ENCODE measurements around the gene NCF4. TPM values are rescaled to one million over a fixed set of nuclear protein-coding genes. Genes with fewer than 3 reads are reported as not detected.

NCF4 gene
- not detected in 2 replicates for total RNA-seq (2021)
- long read RNA-seq: 0 reads

DNA sequence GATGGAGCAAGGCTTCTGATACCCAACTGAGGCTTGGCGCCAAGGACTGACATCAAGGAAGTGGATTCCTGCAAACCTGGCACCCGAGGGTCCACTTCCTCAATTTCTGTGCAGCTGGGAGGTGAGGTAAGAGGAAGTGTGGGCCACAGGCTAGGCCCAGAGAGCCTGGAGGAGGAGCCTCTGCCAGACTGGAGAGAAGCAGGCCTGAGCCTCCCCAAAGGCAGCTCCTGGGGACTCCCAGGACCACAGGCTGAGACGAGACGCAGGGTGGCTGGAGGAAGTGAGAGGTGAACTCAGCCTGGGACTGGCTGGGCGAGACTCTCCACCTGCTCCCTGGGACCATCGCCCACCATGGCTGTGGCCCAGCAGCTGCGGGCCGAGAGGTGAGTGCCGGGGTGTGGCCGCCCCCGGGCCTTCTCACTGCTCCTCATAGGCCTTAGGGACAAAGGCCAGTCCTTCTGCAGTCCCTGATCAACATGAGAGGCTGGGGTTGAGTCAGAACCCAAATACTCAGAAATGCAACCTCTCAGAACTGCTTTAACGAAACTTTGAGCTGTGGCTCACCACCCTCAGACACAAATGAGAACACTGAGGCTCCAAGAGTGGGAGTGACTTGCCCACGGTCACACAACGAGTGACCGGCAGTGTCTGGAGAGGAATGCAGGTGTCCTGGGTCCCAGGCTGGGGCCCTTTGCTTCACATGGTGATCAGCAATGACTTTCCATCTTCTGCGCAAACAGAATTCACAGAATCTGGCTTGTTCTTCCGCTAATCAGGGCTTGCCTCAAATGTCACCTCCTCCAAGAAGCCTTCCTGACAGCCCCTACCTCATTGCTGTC, at the start of gene NCF4:
Gene NCF4, plus strand, starts transcription at position 186 of the 839 bp plus-strand sequence. Its CDS starts 166 bp downstream, at position 352.
- no peak within 1 kb of the TSS for H3K4me2 ChIP-seq (ENCODE audit: insufficient read depth, insufficient read length, low read length)
- H3K27me3 ChIP-seq (ENCODE audit: insufficient read depth, low read length): no peaks in the 10 kb centered on the region; the same call in 1 of the 2 replicates
- H3K9ac ChIP-seq (ENCODE audit: extremely low read depth, insufficient read length, low read length): no peak within 1 kb of the TSS
- no peaks in the 10 kb centered on the region for H3K79me1 ChIP-seq (ENCODE audit: insufficient read depth, low read depth, low read length, poor library complexity, severe bottlenecking)
- no peak within 1 kb of the TSS for H2BK12ac ChIP-seq (ENCODE audit: insufficient read length, low read depth, low read length)
- H3K9me3 ChIP-seq (ENCODE audit: control insufficient read depth, low read depth, low read length): no peaks in the 10 kb centered on the region
- no peak within 1 kb of the TSS for H3K4ac ChIP-seq (ENCODE audit: low read depth, low read length)
- no peak within 1 kb of the TSS for H3K23ac ChIP-seq (ENCODE audit: insufficient read length, low read depth, low read length)
- H3K56ac ChIP-seq (ENCODE audit: insufficient read length, low read depth, low read length): no peak within 1 kb of the TSS
- no peak within 1 kb of the TSS for H2AFZ ChIP-seq (ENCODE audit: low read length)
- no peak within 1 kb of the TSS for H3K27ac ChIP-seq (ENCODE audit: insufficient read length, low read depth, low read length)
- H3T11ph ChIP-seq (ENCODE audit: low read length): no peak within 1 kb of the TSS
- no peak within 1 kb of the TSS for H2BK15ac ChIP-seq (ENCODE audit: low read depth, low read length)
- no peak within 1 kb of the TSS for H2AK5ac ChIP-seq (ENCODE audit: insufficient read length, low read length)
- peak within 1 kb of the TSS in 2 of 3 experiments; percentile 1 to 34; a peak in 1 of 7 replicates for H3K27ac Mint-ChIP-seq
- H4K20me1 ChIP-seq (ENCODE audit: control insufficient read depth, insufficient read depth, insufficient read length): no peaks in the 10 kb centered on the region
- DNase-seq: no peak
- H3K14ac ChIP-seq (ENCODE audit: insufficient read depth, low read length): no peak within 1 kb of the TSS
- H4K8ac ChIP-seq (replicated peaks; ENCODE audit: insufficient read length, low read depth, low read length): no peak within 1 kb of the TSS
- no peak within 1 kb of the TSS for H3K18ac ChIP-seq (ENCODE audit: insufficient read length, low read depth, low read length)
- no peak within 1 kb of the TSS for H4K5ac ChIP-seq (ENCODE audit: insufficient read length, low read depth, low read length)
- H2BK5ac ChIP-seq (ENCODE audit: insufficient read length, low read length): no peak within 1 kb of the TSS
- peak within 1 kb of the TSS; percentile 21 for H4K91ac ChIP-seq (ENCODE audit: insufficient read length, low read depth, low read length)
- WGBS (ENCODE audit: extremely low coverage, insufficient read length, low lambda C conversion rate): no CpG with 5 or more reads among the region's 17 CpGs
- TF ChIP-seq, protein P1, sequence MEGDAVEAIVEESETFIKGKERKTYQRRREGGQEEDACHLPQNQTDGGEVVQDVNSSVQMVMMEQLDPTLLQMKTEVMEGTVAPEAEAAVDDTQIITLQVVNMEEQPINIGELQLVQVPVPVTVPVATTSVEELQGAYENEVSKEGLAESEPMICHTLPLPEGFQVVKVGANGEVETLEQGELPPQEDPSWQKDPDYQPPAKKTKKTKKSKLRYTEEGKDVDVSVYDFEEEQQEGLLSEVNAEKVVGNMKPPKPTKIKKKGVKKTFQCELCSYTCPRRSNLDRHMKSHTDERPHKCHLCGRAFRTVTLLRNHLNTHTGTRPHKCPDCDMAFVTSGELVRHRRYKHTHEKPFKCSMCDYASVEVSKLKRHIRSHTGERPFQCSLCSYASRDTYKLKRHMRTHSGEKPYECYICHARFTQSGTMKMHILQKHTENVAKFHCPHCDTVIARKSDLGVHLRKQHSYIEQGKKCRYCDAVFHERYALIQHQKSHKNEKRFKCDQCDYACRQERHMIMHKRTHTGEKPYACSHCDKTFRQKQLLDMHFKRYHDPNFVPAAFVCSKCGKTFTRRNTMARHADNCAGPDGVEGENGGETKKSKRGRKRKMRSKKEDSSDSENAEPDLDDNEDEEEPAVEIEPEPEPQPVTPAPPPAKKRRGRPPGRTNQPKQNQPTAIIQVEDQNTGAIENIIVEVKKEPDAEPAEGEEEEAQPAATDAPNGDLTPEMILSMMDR (conservative IDR thresholded peaks at IDR 0.05): no peak
- peaks cover 3 to 8% of the 10 kb centered on the region in 2 experiments; a peak in 3 of 4 replicates for H3K4me1 Mint-ChIP-seq
- H2BK20ac ChIP-seq (ENCODE audit: low read depth, low read length, poor library complexity, severe bottlenecking): no peak within 1 kb of the TSS
- H3K4me1 ChIP-seq (ENCODE audit: insufficient read depth, low read length): no peaks in the 10 kb centered on the region
- no peaks in the 10 kb centered on the region for H3K9me3 Mint-ChIP-seq
- H3K23me2 ChIP-seq (ENCODE audit: insufficient read length, low read depth, low read length, poor library complexity, severe bottlenecking): no peaks in the 10 kb centered on the region
- peaks cover 54% of the 10 kb centered on the region for H3K27me3 Mint-ChIP-seq (ENCODE audit: low read depth)
- H3K79me2 ChIP-seq (ENCODE audit: insufficient read depth, low read length): no peaks in the 10 kb centered on the region
- H3K36me3 Mint-ChIP-seq (ENCODE audit: insufficient read depth in 1 of 3, low read depth in 3 of 3): no peaks in the 10 kb centered on the region
- no peak within 1 kb of the TSS for H3K4me3 Mint-ChIP-seq
- H2BK120ac ChIP-seq (ENCODE audit: low read depth, low read length, poor library complexity, severe bottlenecking): no peak within 1 kb of the TSS
